PC-9 (cell line): ENCODE results near the gene TNFAIP3. TPM values are rescaled to one million over a fixed set of nuclear protein-coding genes. Genes with fewer than 3 reads are reported as not detected.
"Not testable (repeated sequence)": the region's sequence is repeated elsewhere in the genome, so short reads cannot be mapped to it uniquely, and the experiment has no call there.

ENCODE experiments used
- BruUV-seq: library from RNA; stranded (reverse); fragments of 400-500 nt; replicated peaks from 2 replicates; lab custom pipeline; 2021; lab: Mats Ljungman, UMichigan
- CTCF ChIA-PET: fragments of 300-600 bp; sonication (Branson Sonifier 250); formaldehyde crosslinking; loops from one replicate; lab custom pipeline; 2022; ENCODE audit warnings: antibody characterized with exemption; lab: Charles Lee
- POLR2A ChIA-PET: fragments of 300-600 bp; sonication (Branson Sonifier 250); formaldehyde crosslinking; loops from one replicate; lab custom pipeline; 2022; ENCODE audit warnings: antibody characterized with exemption; ENCODE audit not compliant: unreplicated experiment; lab: Charles Lee
- DNase-seq, 2 experiments: peaks; one replicate each; pipeline versions ENCODE4 v3.0.0 to v3.0.0-alpha.2; 2015 to 2022; ENCODE audit warnings: mixed read lengths in 1 of 2
- H2AFZ ChIP-seq: fragments of 200-600 bp; sonication (generic); 2 replicates; pipeline ENCODE4 v1.8.1; 2017; ENCODE audit warnings: antibody characterized with exemption
- H3F3A ChIP-seq: fragments of 200-600 bp; sonication (generic); 2 replicates; pipeline ENCODE4 v1.8.1; 2017; ENCODE audit warnings: antibody characterized with exemption, mild to moderate bottlenecking, low read depth; ENCODE audit not compliant: insufficient read depth
- H3K27ac ChIP-seq: fragments of 200-600 bp; sonication (generic); 2 replicates; pipeline ENCODE4 v1.6.1; 2016; ENCODE audit warnings: mixed run types
- H3K27me3 ChIP-seq: fragments of 200-600 bp; sonication (generic); 2 replicates; pipeline ENCODE4 v1.6.1; 2016; ENCODE audit warnings: low read depth, mixed run types; ENCODE audit not compliant: insufficient read depth
- H3K36me3 ChIP-seq: fragments of 200-600 bp; sonication (generic); 2 replicates; pipeline ENCODE4 v1.6.1; 2016; ENCODE audit warnings: low read depth, mixed run types
- H3K4me1 ChIP-seq: fragments of 200-600 bp; sonication (generic); replicated peaks from 2 replicates; pipeline ENCODE4 v1.6.1; 2016; ENCODE audit warnings: mixed run types; ENCODE audit not compliant: insufficient read depth
- H3K4me2 ChIP-seq: fragments of 200-600 bp; sonication (generic); 2 replicates; pipeline ENCODE4 v1.6.1; 2017; ENCODE audit warnings: mixed run types
- H3K4me3 ChIP-seq: fragments of 200-600 bp; sonication (generic); 2 replicates; pipeline ENCODE4 v1.6.1; 2016; ENCODE audit warnings: mixed run types
- H3K79me2 ChIP-seq: fragments of 200-600 bp; sonication (generic); 2 replicates; pipeline ENCODE4 v1.6.1; 2017; ENCODE audit warnings: low read depth, mixed run types
- H3K9me2 ChIP-seq: fragments of 200-600 bp; sonication (generic); 2 replicates; pipeline ENCODE4 v1.8.1; 2017; ENCODE audit warnings: mild to moderate bottlenecking; ENCODE audit not compliant: insufficient read depth
- H3K9me3 ChIP-seq: fragments of 200-600 bp; sonication (generic); 2 replicates; pipeline ENCODE4 v1.8.1; 2016; ENCODE audit warnings: low read depth; ENCODE audit not compliant: insufficient read depth
- H4K20me1 ChIP-seq: fragments of 200-600 bp; sonication (generic); 2 replicates; pipeline ENCODE4 v1.8.1; 2017; ENCODE audit not compliant: insufficient read depth
- EZH2 ChIP-seq: fragments of 200-600 bp; sonication (generic); IDR thresholded peaks from 2 replicates; pipeline ENCODE4 v1.8.0; 2017; ENCODE audit warnings: antibody characterized with exemption, low read depth
- intact Hi-C: fragments of 100-400 bp; cut with micrococcal nuclease; formaldehyde crosslinking; loops from one replicate; pipeline ENCODE4 v1.10.0; 2022; ENCODE audit not compliant: unreplicated experiment
- total RNA-seq: library from RNA; stranded (reverse); gene quantifications from 2 replicates; pipeline ENCODE4 v1.2.3, GENCODE V29; 2021
- TF ChIP-seq, protein P1 (sequence below): fragments of 200-600 bp; sonication (generic); conservative IDR thresholded peaks from 2 replicates; pipeline ENCODE4 v1.6.1; 2017; ENCODE audit warnings: mixed run types, antibody characterized with exemption, mild to moderate bottlenecking, moderate library complexity

TNFAIP3 gene
- total RNA-seq, 1 experiment from 2014 or later, result 7.8 TPM

DNA sequence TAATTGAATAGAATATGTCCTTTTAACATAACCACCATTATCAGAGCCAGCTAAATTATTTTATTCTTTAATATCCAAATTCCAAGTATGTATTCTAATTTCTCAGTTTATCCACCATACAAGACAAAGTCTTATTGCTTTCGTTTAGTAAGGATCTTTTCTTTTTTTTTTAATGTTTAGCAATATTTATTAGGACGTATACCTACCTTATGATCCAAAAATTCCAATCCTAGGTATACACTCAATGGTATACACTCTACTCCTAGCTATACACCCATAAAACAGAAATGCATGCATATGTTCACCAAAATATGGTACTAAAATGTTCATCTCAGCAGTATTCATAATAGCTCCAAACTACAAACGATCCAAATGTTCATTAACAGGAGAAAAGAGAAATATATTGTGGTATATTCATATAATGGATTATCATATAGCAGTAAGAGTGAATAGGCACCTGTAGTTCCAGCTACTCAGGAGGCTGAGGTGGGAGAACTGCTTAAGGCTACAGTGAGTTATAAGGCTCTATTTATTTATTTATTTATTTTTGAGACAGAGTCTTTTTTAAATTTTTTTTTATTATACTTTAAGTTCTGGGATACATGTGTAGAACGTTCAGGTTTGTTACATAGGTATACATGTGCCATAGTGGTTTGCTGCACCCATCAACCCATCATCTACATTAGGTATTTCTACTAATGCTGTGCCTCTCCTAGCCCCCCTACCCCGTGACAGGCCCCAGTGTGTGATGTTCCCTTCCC, 17.3 kb downstream of the TNFAIP3 start:
- H3K4me2 ChIP-seq, result no peak overlapping the region
- no peaks in the 10 kb centered on the region for H3K79me2 ChIP-seq
- H3K9me2 ChIP-seq, result no peaks in the 10 kb centered on the region
- no peaks in the 10 kb centered on the region for H3K4me1 ChIP-seq
- TF ChIP-seq, protein P1, sequence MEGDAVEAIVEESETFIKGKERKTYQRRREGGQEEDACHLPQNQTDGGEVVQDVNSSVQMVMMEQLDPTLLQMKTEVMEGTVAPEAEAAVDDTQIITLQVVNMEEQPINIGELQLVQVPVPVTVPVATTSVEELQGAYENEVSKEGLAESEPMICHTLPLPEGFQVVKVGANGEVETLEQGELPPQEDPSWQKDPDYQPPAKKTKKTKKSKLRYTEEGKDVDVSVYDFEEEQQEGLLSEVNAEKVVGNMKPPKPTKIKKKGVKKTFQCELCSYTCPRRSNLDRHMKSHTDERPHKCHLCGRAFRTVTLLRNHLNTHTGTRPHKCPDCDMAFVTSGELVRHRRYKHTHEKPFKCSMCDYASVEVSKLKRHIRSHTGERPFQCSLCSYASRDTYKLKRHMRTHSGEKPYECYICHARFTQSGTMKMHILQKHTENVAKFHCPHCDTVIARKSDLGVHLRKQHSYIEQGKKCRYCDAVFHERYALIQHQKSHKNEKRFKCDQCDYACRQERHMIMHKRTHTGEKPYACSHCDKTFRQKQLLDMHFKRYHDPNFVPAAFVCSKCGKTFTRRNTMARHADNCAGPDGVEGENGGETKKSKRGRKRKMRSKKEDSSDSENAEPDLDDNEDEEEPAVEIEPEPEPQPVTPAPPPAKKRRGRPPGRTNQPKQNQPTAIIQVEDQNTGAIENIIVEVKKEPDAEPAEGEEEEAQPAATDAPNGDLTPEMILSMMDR, result no peak
- no peak for TF ChIP-seq EZH2
- H3K27me3 ChIP-seq, result no peaks in the 10 kb centered on the region
- no peak for DNase-seq
- ChIA-PET CTCF (no interaction called here), POLR2A (no interaction called here)
- H3K36me3 ChIP-seq, result no peaks in the 10 kb centered on the region
- intact Hi-C loops, result no loop called here
- BruUV-seq, result no TSS peak
- H3F3A ChIP-seq, result peaks cover 28% of the 10 kb centered on the region
- H4K20me1 ChIP-seq, result no peaks in the 10 kb centered on the region
- H3K4me3 ChIP-seq, result no peak overlapping the region
- H3K27ac ChIP-seq, result no peak overlapping the region
- H2AFZ ChIP-seq, result no peak overlapping the region
- H3K9me3 ChIP-seq, result 0 out of 2 replicates have a peak, but pooled peaks cover 4% of the 10 kb centered on the region

GRCh38 chr6:137884910-137885229, 17.8 kb downstream of the TNFAIP3 start:
- CTCF ChIA-PET, H3K27me3 ChIP-seq, H3K4me1 ChIP-seq, BruUV-seq, H3K4me2 ChIP-seq, H3K4me3 ChIP-seq, H2AFZ ChIP-seq, H3K9me3 ChIP-seq, intact Hi-C loops, H3K36me3 ChIP-seq, H3K27ac ChIP-seq, H4K20me1 ChIP-seq, H3K9me2 ChIP-seq, POLR2A ChIA-PET, DNase-seq, H3K79me2 ChIP-seq: not testable (repeated sequence)
- H3F3A ChIP-seq, result peaks cover 28% of the 10 kb centered on the region

GRCh38 chr6:137886226-137886625, 19.2 kb downstream of the TNFAIP3 start:
- H3K4me2 ChIP-seq, H3K36me3 ChIP-seq, CTCF ChIA-PET, H2AFZ ChIP-seq, BruUV-seq, POLR2A ChIA-PET, H3K4me3 ChIP-seq, H3K27me3 ChIP-seq, H3K4me1 ChIP-seq, DNase-seq, H3K9me3 ChIP-seq, H3K27ac ChIP-seq, H3K9me2 ChIP-seq, H3K79me2 ChIP-seq, H4K20me1 ChIP-seq, intact Hi-C loops: not testable (repeated sequence)
- peaks cover 28% of the 10 kb centered on the region for H3F3A ChIP-seq

GRCh38 chr6:137890983-137891537, 24.0 kb downstream of the TNFAIP3 start:
- Histone ChIP-seq H3K4me3 (no peak overlapping the region), H3K36me3 (no peaks in the 10 kb centered on the region), H3K9me2 (no peaks in the 10 kb centered on the region), H3K27me3 (no peaks in the 10 kb centered on the region), H3K79me2 (no peaks in the 10 kb centered on the region), H2AFZ (no peak overlapping the region), H3K9me3 (peaks cover 5% of the 10 kb centered on the region; the same call in 1 of the 2 replicates), H4K20me1 (no peaks in the 10 kb centered on the region), H3F3A (no peaks in the 10 kb centered on the region), H3K4me2 (no peak overlapping the region), H3K4me1 (peaks cover 24% of the 10 kb centered on the region), H3K27ac (no peak overlapping the region)
- no peak for TF ChIP-seq EZH2
- POLR2A ChIA-PET, result no interaction called here
- intact Hi-C loops, result no loop called here
- CTCF ChIA-PET, result no interaction called here
- BruUV-seq, result no TSS peak
- DNase-seq, result no peak
